ENCODE data around the gene IKBKE. TPM values are rescaled to one million over a fixed set of nuclear protein-coding genes. Genes with fewer than 3 reads are reported as not detected.
A peak's percentile ranks its signal among the peaks of the same experiment; 100 is the strongest.

Gene IKBKE
- total RNA-seq, 1 experiment from 2014 or later, result 6.6 TPM

DNA sequence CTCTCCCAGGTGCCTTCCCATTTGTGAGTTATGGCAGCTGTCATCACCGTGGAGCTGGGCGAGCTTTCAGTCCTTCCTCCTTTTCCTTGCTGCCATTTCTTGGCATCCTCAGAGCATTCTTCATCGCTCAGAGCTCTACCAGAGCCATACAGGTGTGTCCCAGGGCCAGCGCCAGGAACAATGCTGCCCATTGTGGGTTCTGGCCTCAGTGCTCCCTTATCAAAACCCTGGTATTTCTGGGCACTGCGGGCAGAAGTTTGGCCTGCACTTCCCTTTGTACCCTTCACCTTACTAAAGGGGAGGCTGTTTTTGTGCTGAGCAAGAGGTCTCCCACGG is 65.5 kb downstream of the IKBKE start:
- H3K27me3 ChIP-seq (ENCODE audit: insufficient read depth, low read length), result no peaks in the 10 kb centered on the region
- no peaks in the 10 kb centered on the region for H3K79me1 ChIP-seq (ENCODE audit: insufficient read depth, low read depth, low read length, poor library complexity, severe bottlenecking)
- no peak overlapping the region for H3T11ph ChIP-seq (ENCODE audit: low read length)
- Mint-ChIP-seq H3K27ac (peak overlapping the region in 1 of 3 experiments; percentile 15; a peak in 1 of 7 replicates), H3K36me3 (ENCODE audit: insufficient read depth in 1 of 3, low read depth in 3 of 3) (peaks cover 0 to 2% (median 0%) of the 10 kb centered on the region in 3 experiments; a peak in 2 of 7 replicates), H3K4me3 (no peak overlapping the region; a peak in 1 of 5 replicates), H3K27me3 (ENCODE audit: low read depth) (peaks cover 13% of the 10 kb centered on the region), H3K9me3 (no peaks in the 10 kb centered on the region), H3K4me1 (peaks cover 6 to 9% of the 10 kb centered on the region in 2 experiments; a peak in 2 of 4 replicates)
- no peaks in the 10 kb centered on the region for H3K9me3 ChIP-seq (ENCODE audit: control insufficient read depth, low read depth, low read length)
- no peak overlapping the region for H2BK20ac ChIP-seq (ENCODE audit: low read depth, low read length, poor library complexity, severe bottlenecking)
- H4K91ac ChIP-seq (ENCODE audit: insufficient read length, low read depth, low read length), result no peak overlapping the region
- H2AK5ac ChIP-seq (ENCODE audit: insufficient read length, low read length), result no peak overlapping the region
- no peak overlapping the region for H2AFZ ChIP-seq (ENCODE audit: low read length)
- H2BK120ac ChIP-seq (ENCODE audit: low read depth, low read length, poor library complexity, severe bottlenecking), result no peak overlapping the region
- DNase-seq, result no peak
- no peaks in the 10 kb centered on the region for H3K23me2 ChIP-seq (ENCODE audit: insufficient read length, low read depth, low read length, poor library complexity, severe bottlenecking)
- no peak overlapping the region for H3K14ac ChIP-seq (ENCODE audit: insufficient read depth, low read length)
- H4K8ac ChIP-seq (replicated peaks; ENCODE audit: insufficient read length, low read depth, low read length), result no peak overlapping the region
- no peak overlapping the region for H3K56ac ChIP-seq (ENCODE audit: insufficient read length, low read depth, low read length)
- H4K5ac ChIP-seq (ENCODE audit: insufficient read length, low read depth, low read length), result no peak overlapping the region
- H2BK5ac ChIP-seq (ENCODE audit: insufficient read length, low read length), result no peak overlapping the region
- no CpG with 5 or more reads among the region's 6 CpGs for WGBS (ENCODE audit: extremely low coverage, insufficient read length, low lambda C conversion rate)
- no peak overlapping the region for H2BK12ac ChIP-seq (ENCODE audit: insufficient read length, low read depth, low read length)
- H3K4me2 ChIP-seq (ENCODE audit: insufficient read depth, insufficient read length, low read length), result no peak overlapping the region
- H3K4ac ChIP-seq (ENCODE audit: low read depth, low read length), result no peak overlapping the region
- H4K20me1 ChIP-seq (ENCODE audit: control insufficient read depth, insufficient read depth, insufficient read length), result no peaks in the 10 kb centered on the region
- H3K23ac ChIP-seq (ENCODE audit: insufficient read length, low read depth, low read length), result no peak overlapping the region
- H3K79me2 ChIP-seq (ENCODE audit: insufficient read depth, low read length), result no peaks in the 10 kb centered on the region
- no peak overlapping the region for H2BK15ac ChIP-seq (ENCODE audit: low read depth, low read length)
- H3K4me1 ChIP-seq (ENCODE audit: insufficient read depth, low read length), result no peaks in the 10 kb centered on the region
- H3K9ac ChIP-seq (ENCODE audit: extremely low read depth, insufficient read length, low read length), result no peak overlapping the region
- H3K18ac ChIP-seq (ENCODE audit: insufficient read length, low read depth, low read length), result no peak overlapping the region
- TF ChIP-seq, protein P1, sequence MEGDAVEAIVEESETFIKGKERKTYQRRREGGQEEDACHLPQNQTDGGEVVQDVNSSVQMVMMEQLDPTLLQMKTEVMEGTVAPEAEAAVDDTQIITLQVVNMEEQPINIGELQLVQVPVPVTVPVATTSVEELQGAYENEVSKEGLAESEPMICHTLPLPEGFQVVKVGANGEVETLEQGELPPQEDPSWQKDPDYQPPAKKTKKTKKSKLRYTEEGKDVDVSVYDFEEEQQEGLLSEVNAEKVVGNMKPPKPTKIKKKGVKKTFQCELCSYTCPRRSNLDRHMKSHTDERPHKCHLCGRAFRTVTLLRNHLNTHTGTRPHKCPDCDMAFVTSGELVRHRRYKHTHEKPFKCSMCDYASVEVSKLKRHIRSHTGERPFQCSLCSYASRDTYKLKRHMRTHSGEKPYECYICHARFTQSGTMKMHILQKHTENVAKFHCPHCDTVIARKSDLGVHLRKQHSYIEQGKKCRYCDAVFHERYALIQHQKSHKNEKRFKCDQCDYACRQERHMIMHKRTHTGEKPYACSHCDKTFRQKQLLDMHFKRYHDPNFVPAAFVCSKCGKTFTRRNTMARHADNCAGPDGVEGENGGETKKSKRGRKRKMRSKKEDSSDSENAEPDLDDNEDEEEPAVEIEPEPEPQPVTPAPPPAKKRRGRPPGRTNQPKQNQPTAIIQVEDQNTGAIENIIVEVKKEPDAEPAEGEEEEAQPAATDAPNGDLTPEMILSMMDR (conservative IDR thresholded peaks at IDR 0.05), result no peak
- H3K27ac ChIP-seq (ENCODE audit: insufficient read length, low read depth, low read length), result no peak overlapping the region

Measured in H9 (cell line).